HG03175 (cell line): Measurements from ENCODE around the gene TRPM4.
"Not testable (repeated sequence)": the region's sequence is repeated elsewhere in the genome, so short reads cannot be mapped to it uniquely, and the experiment has no call there.

Experiments
- ATAC-seq: cut with Tn5 transposase; IDR thresholded peaks from one replicate; pipeline ENCODE4 v1.9.1; 2021; ENCODE audit warnings: mild to moderate bottlenecking, moderate library complexity; ENCODE audit not compliant: unreplicated experiment

TRPM4 gene

DNA sequence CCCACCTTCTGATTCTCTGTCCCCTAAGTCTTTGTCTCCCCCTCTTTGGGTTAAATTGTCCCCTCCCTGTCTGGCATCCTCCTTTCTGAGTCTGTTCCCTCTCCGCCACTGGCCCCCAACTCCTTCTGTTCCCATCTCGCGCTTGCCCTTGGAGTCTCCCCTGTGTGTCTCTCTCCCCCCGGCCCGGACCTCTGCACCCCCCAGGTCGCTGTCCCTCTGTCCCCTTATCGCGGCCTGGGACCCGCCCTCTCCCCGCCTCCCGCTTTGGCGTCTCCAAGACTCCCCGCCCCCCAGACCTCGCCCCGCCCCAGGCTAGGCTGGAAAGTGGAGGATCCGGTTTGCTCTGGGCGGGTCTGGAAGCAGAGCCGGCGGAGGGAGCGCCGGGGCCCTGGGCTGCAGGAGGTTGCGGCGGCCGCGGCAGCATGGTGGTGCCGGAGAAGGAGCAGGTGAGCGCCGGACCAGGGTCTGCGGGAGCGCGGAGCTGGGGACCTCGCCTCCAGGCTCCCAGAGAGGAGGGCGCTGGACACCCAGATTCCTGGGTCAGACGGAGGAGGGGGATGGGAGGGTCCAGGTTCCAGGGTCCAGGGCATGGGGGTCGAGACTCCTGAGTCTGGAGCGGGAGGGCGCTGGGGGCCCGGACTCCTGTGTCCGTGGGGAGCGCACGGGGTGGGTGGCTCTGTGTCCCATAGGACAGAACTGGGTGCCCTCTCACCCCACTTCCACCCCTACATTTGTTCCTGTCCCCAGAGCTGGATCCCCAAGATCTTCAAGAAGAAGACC, at the start of gene TRPM4:
Gene TRPM4, plus strand, starts transcription at position 348 of the 780 bp plus-strand sequence. Its CDS starts 75 bp downstream, at position 423.
- no peak for ATAC-seq

DNA sequence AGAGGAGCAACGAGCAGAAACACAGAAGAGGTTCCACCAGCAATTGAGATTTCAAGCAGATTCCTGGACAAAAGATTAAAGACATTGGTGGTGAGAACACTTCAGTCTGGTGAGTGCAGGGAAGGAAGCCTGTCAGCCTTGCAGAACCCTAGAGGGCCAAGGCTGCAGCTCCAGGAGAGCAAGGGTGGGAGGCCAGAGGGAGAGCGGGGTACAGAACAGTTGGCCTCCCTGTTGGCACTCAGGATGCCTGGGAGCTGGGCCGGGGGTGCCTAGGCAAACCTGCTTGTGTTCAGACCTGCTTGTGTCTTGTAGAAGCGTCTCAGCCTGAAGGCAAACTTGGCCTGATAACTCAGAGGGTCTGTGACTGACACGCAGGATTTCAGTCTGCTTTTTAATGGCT, 48.5 kb upstream of the TRPM4 start:
- no peak for ATAC-seq

- ATAC-seq: no peak
These were observed 47.9 kb upstream of the TRPM4 start for GRCh38 chr19:49109569-49110233.

DNA sequence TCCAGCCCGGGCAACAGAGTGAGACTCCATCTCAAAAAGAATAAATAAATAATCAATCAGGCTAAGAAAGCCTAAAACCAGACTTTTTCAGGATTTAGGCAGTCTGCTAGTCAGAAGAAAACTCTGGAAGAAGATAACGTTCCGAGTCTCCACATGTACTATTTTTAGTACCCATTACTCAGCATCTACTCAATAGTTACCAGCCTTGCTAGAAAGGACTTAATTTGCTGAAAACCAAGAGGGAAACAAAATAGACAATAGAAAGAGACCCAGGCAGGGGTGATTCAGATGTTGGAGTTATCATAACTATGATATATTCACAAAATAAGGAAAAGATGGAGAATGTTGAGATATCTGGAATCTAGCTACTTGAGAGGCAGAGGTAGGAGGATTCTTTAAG, 47.0 kb upstream of the TRPM4 start:
- ATAC-seq: no peak

GRCh38 chr19:49111218-49111998, 46.2 kb upstream of the TRPM4 start:
- ATAC-seq: no peak

DNA sequence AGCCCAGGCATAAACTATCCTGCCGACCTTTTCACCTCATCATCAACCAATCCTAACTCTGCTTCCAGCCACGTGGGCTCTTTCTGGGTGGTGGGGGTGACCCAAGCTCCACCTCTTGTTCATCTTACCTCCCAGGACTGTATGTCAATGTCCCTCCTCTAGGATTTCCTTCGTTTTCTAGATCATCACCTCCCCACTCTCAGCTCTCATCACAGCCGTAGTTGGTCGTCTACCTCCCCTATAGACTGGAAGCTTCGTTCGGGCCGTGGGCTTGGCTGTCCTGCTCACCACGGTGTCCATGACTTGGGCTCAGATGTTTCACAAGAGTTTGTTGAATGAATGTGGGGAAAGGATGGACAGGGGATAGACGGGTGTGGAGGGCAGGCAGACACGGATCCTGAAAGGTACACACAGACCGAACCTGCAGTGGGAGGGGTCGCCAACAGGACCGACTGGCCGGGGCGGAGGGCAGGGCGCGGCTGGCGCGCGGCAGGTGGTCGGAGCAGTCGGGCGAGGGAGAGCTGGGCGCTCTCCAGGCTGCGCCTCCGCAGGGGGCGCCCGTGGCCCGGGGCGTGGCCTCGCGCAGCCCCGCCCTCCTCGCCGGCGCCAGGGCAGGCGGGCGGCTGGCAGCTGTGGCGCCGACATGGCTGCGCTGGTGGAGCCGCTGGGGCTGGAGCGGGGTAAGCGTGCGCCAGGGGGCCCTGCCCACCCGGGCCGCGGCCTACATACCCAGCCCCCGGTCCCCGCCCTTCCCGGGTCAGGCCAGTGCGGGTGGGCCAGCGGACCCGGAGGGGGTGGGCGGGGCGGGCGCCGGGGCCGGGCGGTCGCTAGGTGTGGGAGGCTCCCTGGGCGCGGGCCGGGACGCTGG, 43.6 kb upstream of the TRPM4 start, which contains the start of gene LIN7B:
Gene LIN7B, plus strand, starts transcription at position 609 of the 868 bp plus-strand sequence. Its CDS starts 35 bp downstream, at position 644.
- ATAC-seq: peak; percentile 48

GRCh38 chr19:49114630-49115363, 42.8 kb upstream of the TRPM4 start:
- ATAC-seq: no peak

DNA sequence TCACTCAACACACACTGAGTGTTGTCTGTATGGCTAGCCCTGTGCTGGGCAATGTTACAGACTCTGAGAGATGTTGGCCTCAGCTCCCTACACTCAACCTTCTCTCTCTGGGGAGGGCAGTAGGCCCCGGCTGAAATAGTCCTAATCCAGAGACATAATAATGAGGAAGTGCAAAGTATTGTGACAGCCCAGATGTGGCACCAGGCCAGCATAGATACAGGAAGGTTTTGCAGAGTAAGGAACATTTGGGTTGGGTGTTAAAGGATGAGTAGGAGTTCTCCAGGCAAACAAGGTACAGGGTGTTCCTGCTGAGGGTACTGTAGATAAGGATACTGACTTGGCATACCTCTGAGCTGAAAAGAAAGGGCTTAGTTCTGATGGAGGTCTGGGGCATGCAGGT, 41.0 kb upstream of the TRPM4 start:
- ATAC-seq: no peak

DNA sequence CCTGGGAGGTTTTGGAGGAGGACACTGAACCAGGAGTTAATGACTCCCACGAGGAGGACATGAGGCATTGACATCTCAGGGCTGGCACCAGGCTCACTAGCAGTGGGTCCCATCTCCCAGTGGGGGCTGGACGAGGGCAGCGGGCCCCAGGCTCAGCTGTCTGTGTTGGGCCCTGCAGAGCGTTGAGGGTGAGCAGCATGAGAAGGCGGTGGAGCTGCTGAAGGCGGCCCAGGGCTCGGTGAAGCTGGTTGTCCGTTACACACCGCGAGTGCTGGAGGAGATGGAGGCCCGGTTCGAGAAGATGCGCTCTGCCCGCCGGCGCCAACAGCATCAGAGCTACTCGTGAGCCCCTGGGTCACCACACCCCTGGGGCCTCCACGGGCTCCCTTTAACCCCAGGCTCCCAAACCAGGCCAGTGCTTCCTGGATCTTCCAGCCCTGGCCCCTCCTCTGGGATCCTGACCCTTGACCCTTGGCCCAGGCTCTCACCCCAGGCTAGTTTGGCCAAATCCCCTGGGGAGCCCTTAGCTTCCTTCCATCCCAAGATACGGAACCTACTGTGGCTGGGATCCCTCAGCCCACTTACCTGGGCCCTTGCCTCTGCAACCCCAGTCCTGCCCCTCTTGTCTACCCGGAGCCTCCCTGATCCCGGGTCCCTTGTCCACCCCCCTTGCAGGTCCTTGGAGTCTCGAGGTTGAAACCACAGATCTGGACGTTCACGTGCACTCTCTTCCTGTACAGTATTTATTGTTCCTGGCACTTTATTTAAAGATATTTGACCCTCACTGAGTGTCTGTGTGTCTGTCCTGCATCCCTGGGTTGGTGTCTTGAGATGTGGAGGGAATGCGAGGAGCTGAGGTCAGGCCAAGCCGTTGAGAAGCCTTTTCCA, 39.7 kb upstream of the TRPM4 start:
- no peak for ATAC-seq

GRCh38 chr19:49118565-49119410, 38.8 kb upstream of the TRPM4 start, which contains the start of gene C19orf73:
TSS of gene C19orf73 (minus strand) at chr19:49119143. CDS start at chr19:49119022, 121 bp downstream.
- peak; percentile 74 for ATAC-seq

DNA sequence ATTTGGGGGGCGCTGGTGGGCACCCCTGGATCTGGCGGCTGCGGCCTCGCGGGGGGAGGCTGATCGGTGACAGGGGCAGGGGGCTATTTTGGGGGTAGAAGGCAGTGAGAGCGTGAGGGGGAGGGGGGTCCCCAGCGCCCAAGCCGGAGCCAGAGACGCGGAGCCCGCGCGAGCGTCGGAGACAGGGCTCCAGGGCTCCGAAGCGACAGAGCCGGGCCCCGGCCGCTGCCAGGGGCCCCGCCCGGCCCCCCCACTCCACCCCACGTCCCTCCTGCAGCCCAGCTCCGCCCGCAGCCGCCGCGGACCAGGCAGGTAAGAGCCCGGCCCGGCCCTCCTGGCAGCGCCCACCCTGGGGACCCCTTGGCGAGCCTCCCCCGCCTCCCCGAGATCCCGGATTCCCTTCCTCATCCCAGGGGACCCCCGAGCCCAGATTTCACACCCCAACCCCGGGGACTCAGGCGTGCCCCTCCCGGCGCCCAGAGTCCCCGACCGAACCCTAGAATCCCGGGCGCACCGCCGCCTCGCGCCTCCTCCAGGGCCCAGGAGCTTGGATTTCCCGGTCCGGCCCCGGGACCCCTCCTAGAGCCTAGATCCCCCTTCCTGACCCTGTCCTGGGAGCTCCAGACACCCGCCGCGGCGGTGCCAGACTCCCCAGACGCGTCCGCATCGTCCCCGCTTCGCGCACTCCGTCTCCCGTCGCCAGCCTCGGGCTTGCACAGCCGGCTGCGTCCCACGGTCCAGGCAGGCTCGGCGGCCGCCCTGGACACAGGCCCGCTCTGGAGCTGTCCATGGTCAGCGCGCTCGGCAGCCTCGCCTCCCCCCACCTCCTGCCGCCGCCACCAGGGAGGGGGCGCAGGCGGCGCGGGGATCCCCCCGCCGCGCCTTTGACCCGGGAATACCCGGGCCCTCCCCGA, 37.9 kb upstream of the TRPM4 start, which contains the start of gene PPFIA3:
Gene PPFIA3, plus strand, starts transcription at position 134 of the 914 bp plus-strand sequence. CDS start 8,330 bp downstream, outside the sequence.
- no peak for ATAC-seq

GRCh38 chr19:49120325-49120683, 37.3 kb upstream of the TRPM4 start:
- no peak for ATAC-seq

DNA sequence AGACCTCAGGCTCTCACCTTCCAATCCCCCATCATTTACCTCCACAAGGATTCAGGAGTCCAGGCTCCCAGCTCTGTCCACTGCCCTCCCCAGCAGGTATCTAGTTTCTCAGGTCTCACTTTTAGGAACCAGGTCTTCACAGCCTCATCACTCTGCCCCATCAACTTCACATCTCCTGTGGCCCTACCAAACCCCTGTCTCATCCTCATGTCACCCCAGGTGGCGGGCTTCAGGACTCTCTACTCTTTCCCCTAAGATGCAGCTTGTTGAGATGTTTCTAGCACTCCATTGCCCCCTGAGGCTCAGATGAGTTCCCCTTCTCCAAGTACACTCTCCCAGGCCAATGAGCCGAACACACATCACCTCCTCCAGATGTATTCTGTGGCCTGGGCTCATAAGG, 36.7 kb upstream of the TRPM4 start:
- ATAC-seq: no peak

GRCh38 chr19:49121841-49122240, 35.8 kb upstream of the TRPM4 start:
- not testable (repeated sequence) for ATAC-seq

GRCh38 chr19:49123285-49123684, 34.3 kb upstream of the TRPM4 start:
- ATAC-seq: not testable (repeated sequence)

DNA sequence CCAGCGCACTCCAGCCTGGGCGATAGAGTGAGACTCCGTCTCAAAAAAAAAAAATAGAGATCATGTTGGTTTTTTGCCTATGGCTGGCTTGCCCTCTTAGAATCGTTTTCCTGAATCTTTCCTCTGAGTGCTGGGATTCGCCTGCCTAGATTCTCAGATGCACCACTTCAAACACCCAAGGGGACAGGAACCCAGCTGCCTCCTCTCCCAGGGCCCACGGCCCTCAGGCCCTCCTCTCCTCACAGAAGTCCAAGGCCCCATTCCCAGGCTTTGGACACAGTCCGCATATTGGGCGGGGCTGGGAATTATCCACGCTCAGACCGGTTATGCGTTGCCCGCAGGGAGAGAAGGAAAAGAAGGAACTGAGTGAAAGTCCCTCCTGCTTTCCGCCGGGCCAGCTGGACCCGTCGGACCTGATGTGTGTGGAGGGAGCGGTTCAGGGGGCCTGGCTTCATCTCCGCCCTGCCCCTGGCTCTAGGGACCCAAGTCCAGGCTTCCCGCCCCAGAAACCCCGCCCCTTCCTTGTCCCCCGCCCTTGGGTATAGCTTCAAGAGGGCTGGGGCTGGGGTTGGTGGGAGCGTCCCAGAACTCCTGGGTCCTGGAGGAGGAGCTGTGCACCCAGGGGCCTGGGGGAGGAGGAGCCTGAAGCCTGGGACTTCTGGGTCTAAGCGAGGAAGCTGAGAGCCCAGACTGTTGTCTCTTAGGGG, 32.4 kb upstream of the TRPM4 start:
- ATAC-seq: no peak
